Measurements from ENCODE around the gene GPRC5D.
A peak's percentile ranks its signal among the peaks of the same experiment; 100 is the strongest.

Gene GPRC5D

GRCh38 chr12:12952036-12952435 is at the start of gene GPRC5D:
GPRC5D (minus strand) TSS chr12:12952170; CDS start chr12:12950384, 1,786 bp downstream.
- DNase-seq (ENCODE audit: low read depth), result no peak

DNA sequence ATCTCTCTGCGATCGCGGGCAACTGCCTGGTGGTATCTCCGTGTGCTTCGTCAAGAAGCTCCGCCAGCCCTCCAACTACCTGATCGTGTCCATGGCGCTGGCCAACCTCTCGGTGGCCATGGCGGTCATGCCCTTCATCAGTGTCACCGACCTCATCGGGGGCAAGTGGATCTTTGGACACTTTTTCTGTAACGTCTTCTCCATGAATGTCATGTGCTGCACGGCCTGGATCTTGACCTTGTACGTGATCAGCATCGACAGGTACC is 49.7 kb upstream of the GPRC5D start:
- no peak for DNase-seq (ENCODE audit: low read depth)

DNA sequence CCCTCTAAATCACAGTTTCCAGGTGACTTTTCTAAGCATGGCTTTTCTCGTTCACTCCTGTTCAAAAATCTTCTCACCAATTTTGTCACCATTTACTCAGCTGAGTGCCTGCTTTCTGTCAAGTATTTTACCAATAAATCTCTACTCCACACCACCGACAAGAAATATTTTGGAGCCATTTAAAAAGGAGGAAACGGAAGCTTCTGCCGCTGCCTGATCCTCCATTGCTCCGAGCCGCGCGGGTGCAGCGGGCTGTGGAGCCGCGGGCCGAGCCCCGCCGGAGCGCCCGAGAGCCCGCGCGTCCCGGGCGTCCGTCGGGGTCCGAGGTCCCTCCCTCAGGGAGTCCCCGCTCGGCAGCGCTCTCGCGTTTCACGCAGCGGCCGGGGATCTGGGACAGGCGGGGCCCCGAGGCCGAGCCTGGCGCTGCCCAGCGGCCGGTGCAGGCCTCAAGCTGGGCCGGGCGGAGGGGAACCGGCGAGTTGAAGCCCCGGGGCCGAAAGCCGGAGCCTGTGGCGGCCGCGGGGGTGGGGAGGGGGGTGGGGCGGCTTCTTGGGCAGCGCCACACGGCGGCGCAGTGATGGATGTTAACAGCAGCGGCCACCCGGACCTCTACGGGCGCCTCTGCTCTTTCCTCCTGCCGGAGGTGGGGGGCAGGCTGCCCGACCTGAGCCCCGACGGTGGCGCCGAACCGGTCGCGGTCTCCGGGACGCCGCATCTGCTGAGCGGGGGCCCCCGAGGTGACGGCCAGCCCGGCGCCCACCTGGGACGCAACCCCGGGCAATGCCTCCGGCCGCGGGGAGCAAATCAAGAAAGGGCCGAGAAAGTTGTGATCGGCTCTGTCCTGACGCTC is 49.2 kb upstream of the GPRC5D start:
- DNase-seq (ENCODE audit: low read depth), result peak; percentile 24

DNA sequence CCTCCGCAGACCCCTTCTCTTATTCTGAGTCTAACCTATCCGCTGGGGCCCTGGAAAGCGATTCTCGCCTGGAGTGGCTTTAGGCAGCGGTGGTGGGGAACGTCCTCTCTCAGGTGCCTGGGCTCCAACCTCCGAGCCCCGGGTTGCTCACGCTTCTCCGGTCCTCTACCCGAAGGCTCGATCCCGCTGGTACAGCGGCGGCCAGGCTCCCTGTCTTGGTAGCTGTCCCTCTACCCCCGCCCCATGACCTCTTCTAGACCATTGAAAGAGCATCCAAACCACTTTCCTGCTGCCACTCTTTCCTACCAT is 48.6 kb upstream of the GPRC5D start:
- no peak for DNase-seq (ENCODE audit: low read depth)

DNA sequence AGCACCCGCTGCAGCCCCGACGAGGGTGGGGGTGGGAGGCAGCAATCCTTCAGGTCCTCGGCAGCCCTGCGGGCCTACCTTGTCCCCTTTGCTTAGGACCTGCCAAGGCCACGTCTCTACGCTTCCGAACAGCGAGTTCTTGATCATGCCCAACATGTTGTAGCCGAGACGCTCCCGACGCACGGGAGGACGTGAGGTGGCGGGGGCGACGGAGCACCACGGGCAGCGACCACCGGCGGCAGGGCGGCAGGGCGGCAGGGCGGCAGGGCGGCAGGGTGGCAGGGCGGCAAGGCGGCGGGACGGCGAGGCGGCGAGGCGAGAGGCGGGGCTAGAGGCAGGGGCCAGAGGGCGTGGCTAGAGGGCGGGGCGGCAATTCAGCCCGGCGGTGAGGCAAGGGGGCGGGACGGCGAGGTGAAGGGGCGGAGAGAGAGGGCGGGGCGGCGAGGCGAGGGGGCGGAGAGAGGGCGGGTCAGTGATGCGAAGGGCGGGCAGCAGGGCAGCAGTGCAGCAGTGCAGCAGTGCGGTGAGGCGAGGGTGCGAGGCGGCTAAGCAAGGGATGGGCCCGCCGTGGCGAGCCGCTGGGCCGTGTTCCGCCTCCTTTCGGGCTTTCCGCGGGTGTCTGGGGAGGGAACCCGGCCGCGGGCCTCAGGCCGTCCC is 48.1 kb upstream of the GPRC5D start, which contains the start of gene HEBP1:
Gene HEBP1 (minus strand): TSS at position 307 of the 657 bp plus-strand sequence. CDS start 151 bp downstream, at position 156.
- DNase-seq (ENCODE audit: low read depth), result peak; percentile 92

GRCh38 chr12:12999271-12999958 is 47.4 kb upstream of the GPRC5D start:
- no peak for DNase-seq (ENCODE audit: low read depth)

DNA sequence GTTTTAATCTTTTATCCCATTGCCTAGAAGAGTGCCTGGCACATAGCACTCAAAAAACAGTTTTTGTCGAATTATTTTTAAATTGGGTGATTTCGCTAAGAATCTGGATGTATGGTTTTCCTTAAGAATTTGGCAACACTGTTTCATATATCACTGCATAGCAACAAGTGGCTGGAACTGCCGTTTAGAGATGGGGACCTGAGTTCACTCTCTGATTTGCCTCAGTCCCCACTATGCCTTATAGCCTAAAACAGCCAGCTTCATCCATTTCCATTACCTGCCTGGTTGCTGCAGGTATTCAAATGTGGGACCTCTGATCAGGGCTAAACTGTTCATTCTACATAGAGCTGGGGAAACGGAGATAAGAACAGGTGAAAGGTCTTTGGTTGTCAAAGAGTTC is 46.3 kb upstream of the GPRC5D start:
- no peak for DNase-seq (ENCODE audit: low read depth)

DNA sequence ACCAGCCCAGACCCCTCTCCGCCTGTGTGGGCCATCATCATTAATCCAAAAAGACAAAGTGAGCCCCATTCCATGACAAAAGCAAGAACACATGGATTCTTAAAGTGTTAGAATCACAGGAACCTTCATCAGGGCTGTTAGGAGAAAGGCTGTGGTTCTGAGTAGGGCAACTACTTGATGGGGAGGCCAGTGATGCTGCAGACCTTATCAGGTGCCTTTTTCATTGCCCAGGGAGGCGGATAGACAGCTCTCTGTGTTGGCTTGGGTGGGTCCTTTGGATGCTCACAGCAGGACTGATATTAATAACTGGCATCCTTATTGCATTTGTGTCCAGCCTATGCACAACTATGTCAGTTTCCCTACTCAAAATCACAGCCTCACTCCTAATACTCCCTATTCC is 45.8 kb upstream of the GPRC5D start:
- DNase-seq (ENCODE audit: low read depth), result no peak

GRCh38 chr12:12997156-12997555 is 45.2 kb upstream of the GPRC5D start:
- no peak for DNase-seq (ENCODE audit: low read depth)

DNA sequence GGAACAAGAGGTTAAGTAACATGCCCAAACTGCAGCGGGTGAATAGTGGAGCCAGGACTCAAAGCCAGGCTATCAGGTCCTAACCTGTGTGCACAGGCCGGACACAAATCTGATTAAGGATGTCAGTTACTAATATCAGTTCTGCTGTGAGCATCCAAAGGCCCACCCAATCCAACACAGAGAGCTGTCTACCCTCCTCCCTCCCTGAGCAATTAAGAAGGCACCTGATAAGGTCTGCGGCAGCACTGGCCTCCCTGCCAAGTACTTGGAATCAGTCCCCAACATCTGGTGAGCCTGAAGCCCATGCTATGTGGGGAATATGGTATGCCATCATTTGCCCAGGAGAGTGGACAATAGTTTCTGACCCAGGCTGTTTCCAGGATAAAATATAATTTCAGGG is 44.2 kb upstream of the GPRC5D start:
- no peak for DNase-seq (ENCODE audit: low read depth)

- no peak for DNase-seq (ENCODE audit: low read depth)
Observed at GRCh38 chr12:12995088-12995487, 43.1 kb upstream of the GPRC5D start.

GRCh38 chr12:12993367-12993766 is 41.4 kb upstream of the GPRC5D start:
- DNase-seq (ENCODE audit: low read depth), result no peak

DNA sequence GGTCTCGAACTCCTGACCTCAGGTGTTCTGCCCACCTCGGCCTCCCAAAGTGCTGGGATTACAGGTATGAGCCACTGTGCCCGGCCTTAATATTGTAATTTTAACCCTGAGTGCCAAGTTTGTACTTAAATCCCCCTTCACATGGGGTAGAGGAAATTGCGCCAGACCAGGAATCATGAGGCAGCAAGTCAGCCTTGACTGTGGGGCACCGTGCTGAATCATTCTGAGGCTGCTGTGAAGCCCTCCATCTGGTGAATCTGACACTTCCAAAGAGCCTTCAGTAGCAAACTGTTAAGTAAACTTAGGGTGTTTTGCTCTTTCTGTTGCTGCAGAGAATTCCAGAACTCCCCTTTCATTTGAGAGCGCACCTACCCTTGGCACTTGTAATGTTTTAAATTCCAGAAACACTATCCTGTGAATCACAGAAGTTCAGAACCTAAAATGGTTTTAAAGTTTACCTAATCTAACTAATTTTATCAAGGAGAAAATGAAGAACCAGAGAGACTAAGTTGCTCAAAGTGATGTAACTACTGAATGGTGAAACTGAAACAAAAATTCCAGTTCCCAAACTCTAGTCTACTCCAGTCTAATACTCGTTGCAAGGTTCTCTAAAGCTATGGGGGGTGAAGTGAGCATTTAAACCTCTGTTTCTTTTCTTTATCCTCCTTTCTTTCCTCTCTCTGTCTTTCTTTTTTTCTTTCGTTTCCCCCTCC is 40.6 kb upstream of the GPRC5D start:
- no peak for DNase-seq (ENCODE audit: low read depth)

- no peak for DNase-seq (ENCODE audit: low read depth)
Observed at GRCh38 chr12:12990700-12991468, 38.9 kb upstream of the GPRC5D start.

DNA sequence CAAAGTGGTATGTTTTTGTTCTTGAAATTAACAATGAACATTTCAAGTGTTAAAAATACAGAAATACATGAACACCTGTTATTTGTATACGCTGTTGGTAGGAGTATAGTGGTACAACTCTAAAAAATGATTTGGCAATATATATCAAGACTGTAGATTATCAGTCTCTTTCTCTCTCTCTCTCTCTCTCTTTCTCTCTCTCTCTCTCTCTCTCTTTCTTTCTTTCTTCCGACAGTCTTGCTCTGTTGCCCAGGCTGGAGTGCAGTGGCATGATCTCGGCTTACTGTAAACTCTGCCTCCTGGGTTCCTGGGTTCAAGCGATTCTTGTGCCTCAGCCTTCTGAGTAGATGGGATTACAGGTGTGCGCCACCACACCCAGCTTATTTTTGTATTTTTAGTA is 35.5 kb upstream of the GPRC5D start:
- no peak for DNase-seq (ENCODE audit: low read depth)

DNA sequence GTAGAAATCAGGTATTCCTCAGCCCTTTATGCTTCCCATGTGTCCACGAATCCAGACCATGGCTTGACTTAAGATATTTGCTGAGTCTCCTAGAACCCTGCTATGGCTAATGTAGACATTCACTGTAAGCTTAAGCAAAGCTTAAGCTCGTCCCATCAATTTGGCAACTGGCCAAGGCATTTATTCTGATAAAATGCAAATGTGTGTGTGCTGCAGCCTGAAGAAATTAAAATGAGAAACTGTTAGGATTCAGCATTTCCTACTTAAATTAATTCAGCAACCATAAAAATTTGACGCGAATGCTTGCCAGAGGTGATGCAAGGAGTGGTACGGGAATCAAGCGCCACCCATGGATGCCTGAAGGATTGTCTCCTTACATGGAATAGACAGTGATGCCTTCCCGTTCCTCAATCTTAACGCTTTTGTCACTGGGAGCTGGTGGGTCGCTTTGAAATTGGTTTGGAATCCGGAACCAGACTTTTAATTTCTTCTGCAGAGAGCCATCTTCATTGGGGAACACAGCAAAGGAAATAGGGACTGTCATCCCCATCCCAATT is 34.9 kb upstream of the GPRC5D start:
- no peak for DNase-seq (ENCODE audit: low read depth)

- DNase-seq (ENCODE audit: low read depth), result no peak
Observed at GRCh38 chr12:12985817-12986408, 33.9 kb upstream of the GPRC5D start.

DNA sequence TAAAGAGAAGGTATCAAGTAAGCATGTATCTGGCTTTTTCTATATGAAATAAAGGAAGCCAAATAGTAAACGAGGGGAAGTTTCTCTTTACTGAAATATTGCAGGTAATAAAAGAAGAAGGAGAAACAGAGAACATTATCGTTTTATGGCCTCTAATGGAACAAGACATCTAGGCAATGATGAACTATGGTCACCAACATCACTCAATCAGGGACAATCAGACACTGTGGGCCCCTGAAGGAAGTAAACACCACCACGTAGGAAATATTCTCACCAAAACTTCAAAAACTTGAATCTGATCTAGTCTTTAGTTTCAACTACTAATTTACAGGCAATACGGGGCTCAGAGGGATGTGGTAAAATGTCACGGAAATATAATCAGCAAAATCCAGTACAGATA is 32.2 kb upstream of the GPRC5D start:
- DNase-seq (ENCODE audit: low read depth), result no peak

DNA sequence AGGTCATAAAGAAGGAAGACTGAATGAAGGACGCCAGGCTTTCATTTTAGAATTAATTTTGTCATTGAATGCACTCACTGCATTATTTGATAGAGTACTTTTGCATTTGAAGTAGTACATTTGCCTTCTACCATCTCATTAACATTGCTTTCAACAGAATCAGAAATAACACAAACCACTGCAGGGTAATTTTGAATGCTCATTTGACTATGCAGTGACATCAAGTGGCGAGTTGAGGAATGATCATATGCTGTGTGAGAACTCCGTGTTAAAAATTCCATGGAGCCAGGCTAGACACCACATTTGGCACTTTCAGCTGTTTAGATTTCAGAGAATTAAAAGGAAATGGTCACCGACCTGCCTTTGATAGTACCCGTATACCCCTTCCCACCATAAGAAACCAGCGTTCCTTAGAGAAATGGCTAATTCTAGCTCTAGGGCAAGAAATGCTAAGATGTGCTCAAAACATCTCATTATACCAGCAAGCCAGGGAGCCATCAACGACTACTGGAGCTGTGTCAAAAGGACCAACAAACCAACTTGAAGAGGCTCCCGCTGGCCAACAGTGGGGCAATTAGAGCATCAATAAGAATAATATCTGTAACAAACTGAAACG is 31.6 kb upstream of the GPRC5D start:
- no peak for DNase-seq (ENCODE audit: low read depth)

GRCh38 chr12:12982331-12982730 is 30.4 kb upstream of the GPRC5D start:
- no peak for DNase-seq (ENCODE audit: low read depth)

All from stimulated activated CD8-positive, alpha-beta memory T cell treated with anti-CD3 and anti-CD28 coated beads, Interleukin-12 subunit alpha, Interleukin-12 subunit beta, amount 100 ng/mL, for 4 hours (primary cell).